HT-29 (cell line): ENCODE results near the gene GSE1. TPM values are rescaled to one million over a fixed set of nuclear protein-coding genes. Genes with fewer than 3 reads are reported as not detected.

Experiments
- DNase-seq: peaks from one replicate; pipeline ENCODE4 v3.0.0-alpha.2; 2015; ENCODE audit warnings: low spot score
- total RNA-seq: library from RNA; depleted of rRNA; stranded (reverse); fragments of >200 nt; shearing (Covaris generic); gene quantifications from 2 replicates; pipeline ENCODE4 v1.2.3, GENCODE V29; 2014

Gene GSE1
- total RNA-seq, 1 experiment from 2014 or later: 81.1 TPM

- peak; percentile 51 for DNase-seq
Measured at GRCh38 chr16:85675251-85675874, 62.2 kb downstream of the GSE1 start.

GRCh38 chr16:85676466-85676865 lies 63.3 kb downstream of the GSE1 start:
- DNase-seq: no peak

DNA sequence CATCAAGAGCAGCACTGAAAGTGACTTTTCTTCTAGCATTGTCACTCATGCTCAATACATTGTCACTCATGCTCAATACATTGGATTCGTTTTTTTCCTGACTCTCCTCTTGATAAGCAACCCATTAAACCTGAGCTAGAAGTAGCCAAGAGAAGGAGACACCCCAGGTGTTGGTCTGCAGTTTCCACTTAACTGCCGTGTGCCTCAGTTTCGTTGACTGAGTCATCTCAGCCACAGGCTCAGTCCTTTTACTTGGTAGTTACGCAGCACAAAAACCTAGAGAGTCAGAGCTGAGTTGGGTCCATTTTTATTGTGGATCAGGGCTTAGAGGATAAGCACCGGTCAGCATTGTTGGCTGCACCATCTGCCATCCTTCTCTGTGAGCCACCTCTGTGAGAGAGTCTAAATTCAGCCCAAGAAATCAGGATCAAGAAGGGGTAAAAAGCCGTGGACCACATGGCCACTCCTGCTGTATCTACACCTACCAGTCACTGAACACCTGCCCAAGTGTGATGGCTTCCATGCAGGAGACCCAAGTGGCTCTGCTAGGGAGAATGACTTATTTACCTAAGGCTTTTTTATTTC lies 64.4 kb downstream of the GSE1 start:
- no peak for DNase-seq

DNA sequence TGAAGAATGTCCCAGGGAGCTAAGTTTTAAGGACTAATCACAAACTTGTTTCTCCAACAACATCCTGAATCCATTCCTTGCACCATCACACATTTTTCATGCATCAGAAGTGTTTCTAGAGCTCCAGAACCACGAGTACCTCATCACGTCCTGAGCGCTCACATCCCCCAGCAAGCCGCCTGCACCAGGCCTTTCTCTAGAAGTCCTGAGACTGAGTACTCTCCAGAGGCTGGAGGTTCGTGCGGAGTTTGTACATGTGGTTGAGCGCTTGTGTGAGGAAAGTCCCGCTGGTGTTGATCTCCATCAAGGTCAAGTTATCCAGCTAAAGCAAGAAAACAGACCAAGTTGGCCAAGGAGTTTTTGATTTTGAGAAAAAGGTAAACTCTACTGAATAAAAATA lies 64.9 kb downstream of the GSE1 start:
- no peak for DNase-seq

DNA sequence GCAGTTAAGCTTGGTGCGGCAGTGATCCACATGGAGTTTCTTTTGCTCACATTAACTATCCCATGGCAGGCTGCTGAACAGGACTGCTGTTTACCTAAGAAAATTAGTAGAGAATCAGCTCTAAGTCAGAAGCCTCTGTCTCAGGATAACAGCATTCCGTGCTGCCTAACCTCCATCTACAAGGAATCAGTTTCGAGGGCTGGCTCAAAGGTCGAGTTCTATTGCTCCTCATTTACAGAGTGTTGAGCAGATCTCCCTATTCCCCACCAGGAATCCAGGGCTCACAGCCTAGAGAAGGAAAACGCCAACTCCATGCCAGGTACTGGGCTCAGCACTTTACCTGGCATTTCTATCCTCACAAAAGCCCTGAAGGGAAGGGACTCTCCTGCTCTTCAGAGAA lies 65.7 kb downstream of the GSE1 start:
- no peak for DNase-seq

- DNase-seq: no peak
Measured at GRCh38 chr16:85679870-85680269, 66.7 kb downstream of the GSE1 start.

DNA sequence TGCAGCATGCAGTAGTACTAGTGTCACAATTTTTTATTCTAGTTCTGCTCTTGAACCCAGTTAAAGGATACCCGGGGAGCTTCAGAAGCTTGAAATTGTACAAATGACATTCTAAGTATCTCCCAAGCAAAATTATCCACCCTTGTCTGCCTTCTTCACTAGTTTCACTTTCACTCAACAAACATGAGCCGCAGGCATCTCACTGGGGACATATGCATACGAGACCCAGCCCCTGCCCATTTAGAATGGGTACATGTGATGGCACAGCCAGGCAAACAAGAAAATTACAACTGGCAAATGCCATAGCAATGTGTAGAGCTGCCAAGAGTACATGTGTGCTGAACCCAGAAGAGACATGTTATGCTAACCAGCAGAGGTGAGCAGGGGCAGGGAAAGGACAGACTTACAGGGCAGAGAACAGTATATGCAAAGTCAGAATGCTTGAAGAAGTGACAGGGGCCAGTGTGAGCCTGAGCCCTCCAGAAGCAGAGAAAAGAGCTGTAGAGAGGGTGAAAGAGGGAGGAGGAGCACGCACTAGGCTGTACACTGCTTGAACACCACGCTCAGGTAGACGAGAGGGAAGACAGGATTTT lies 67.3 kb downstream of the GSE1 start:
- DNase-seq: no peak

- no peak for DNase-seq
Measured at GRCh38 chr16:85681255-85681654, 68.1 kb downstream of the GSE1 start.

DNA sequence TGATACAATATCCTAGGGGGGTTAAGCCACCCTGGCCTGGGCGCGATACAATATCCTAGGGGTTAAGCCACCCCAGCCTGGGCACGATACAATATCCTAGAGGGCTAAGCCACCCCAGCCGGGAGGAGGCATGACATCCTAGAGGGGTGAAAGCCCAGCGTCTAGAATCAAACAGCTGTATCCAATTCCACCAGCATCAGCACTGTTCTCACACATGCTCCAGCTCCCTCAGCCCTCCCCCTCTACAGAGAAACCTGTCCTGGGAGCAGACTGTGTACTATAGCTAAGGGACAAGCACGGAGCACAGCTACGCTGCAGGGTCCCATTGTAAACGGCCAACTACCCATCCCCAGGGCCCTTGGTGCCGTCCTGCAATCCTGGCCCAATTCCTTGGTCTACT lies 69.4 kb downstream of the GSE1 start:
- DNase-seq: no peak

- no peak for DNase-seq
Measured at GRCh38 chr16:85683363-85683762, 70.2 kb downstream of the GSE1 start.

GRCh38 chr16:85685251-85685650 lies 72.1 kb downstream of the GSE1 start:
- no peak for DNase-seq

DNA sequence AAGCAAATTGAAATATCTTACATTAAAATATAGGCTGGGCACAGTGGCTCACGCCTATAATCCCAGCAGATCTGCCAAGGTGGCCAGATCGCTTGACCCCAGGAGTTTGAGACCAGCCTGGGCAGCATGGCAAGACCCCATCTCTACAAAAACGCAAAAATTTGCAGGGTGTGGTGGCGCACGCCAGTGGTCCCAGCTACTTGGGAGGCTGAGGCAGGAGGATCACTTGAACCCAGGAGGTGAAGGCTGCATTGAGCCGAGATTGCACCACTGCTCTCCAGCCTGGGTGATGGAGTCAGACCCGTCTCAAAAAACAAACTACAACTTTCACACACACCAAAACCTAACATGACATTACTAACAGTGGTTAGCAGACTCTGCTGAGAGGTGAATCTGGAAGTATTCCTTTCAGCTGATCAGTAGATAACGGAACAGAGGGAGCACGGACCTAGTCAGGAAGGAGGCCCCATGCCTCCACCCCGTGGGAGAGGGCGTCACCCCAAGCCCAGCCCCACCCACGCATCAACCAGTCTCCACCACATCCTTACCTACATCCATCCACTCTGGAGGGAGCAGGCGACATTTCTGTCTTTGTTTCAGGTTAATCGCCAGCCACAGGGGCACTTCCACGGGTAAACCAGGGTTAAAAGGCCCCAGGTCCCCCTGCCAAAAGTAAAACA lies 73.9 kb downstream of the GSE1 start:
- DNase-seq: no peak

- no peak for DNase-seq
Measured at GRCh38 chr16:85687651-85688471, 74.7 kb downstream of the GSE1 start.

DNA sequence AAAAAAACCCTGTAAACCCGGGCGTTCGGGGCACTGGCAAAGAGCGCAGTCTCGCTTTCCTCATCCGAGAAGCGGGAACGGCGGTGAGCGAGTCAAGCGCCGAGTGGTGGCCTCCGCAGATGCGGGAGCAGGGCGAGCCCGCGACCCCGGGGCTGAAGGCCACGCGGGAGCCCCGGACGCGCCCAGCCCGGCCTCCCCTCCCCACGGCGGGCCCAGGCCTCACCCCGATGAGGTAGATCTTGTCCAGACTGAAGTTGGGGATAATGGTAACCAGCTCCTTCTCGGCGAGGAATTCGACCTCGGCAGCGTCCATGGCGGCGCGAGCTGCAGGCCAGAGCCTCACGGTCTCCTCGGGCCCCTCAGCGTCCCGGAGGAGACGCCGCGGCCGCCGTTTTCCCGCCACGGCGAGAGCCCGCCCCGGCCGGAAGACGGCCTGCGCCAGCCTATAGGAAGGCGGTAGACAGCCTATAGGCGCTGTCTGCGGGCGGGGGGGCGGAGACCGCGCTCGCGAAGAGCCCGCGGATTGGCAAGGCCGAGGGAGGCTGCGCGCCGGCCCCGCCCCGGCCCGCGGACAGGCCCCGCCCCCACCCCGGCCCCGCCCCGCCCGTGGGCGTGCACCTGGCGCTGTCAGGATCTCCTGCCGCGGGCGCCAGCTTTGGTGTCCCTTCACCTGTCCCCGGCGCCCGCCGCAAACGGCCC lies 75.6 kb downstream of the GSE1 start, which contains the start of gene GINS2:
Gene GINS2 (minus strand): TSS at position 369 of the 699 bp plus-strand sequence. CDS start 56 bp downstream, at position 313.
- peak; percentile 84 for DNase-seq

DNA sequence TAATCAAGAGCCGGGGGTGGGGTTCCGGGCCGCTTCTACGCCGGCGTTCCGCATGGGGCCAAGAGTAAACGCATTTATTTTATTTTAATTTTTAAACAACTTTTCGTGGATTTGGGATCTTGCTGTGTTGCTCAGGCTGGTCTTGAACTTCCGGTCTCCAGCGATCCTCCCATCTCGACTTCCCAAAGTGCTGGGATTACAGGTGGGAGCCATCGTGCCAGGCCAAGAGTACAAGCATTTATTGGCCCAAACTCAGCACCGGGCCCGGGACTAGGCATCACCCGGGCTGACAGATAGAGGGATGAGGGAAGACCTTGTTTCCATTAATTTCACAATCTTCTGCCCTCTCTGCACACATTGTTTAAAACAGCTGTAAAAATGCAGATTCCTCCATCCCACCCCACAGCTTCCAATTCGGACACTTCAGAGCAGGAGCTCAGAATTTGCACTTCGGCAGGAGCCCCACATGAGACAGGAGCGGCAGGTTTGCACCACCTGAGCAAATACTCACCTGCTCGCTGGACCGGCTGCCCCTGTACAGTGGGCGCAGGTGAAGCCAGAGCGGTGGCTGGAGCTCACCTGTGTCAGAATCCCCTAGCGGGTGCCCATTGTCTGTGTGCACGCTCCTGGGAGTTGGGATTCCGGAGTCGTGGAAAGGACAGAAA lies 76.3 kb downstream of the GSE1 start:
- peak; percentile 39 for DNase-seq

- DNase-seq: no peak
Measured at GRCh38 chr16:85689950-85690320, 76.8 kb downstream of the GSE1 start.

DNA sequence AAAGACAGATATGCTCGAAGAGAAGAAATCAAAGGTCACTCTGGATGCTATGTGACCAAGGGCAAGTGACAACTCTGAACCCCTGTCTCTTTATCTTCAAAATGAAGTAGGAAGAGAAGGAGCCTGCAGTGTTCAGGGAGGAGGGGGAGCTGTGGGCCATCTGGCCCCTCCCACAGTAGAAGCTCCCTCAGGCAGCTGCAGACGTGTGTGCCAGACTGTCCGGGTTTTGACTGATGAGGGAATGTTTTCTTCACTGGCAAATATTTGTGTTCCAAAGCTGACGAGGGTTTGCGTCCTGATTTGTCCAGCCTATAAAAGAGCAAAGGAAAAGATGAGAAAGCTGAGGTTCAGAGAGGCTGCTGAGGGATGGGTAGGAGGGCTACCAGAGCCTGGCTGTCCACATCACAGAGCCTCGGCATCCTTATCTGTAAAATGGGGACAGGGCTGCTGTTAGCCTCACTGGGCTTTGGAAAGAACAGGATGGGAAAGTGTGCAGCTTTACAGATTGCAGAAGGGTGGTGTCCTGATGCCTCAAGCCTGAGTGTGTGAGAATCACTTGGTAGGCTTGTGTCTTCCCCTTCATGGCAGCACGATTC lies 77.4 kb downstream of the GSE1 start:
- no peak for DNase-seq

DNA sequence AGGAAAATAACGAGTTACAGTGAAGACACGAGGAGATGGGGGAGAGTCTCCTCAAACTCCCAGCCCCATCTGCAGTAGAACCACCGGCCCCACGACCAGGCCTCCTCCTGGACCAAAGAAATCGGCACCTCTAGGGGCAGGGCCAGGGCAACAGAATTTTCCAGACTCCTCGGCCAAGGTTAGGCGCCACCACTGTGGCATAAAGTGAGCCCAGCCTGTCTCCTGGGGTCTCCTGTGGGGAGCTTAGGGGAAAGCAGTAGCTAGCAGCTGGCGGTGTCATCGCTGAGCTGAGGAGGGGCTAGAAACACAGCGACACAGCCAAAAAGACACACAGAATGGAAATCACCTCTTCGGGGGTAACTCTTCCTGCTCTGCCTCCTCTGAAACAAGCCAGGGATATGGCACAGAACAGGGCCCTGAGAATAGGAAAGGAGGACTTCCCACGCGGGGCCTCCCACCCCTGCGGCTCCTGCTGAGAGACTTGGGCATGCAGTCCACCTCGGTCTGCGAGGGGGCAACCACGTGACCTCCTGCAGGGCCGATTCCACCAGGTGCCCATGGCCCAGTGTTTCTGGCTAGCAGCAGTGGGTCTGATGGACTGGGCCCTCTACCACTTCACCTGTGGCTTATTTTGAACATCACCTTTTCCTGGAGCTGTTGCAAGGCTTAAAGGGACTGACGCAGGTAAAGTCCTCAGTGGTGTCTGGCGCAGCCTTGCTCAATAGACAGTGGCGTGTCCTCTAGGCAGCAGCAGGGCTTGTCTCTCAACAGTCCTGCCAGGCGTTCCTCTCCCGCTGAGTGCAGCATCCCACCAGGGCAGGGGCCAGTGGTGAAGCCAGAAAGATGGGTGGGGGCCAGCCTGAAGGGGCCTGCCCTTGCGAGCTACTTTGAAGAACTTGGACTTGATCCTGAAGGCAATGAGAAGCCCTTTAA lies 82.3 kb downstream of the GSE1 start:
- no peak for DNase-seq

- no peak for DNase-seq
Measured at GRCh38 chr16:85696781-85697180, 83.7 kb downstream of the GSE1 start.
